ENCODE results near the gene SLC17A2. TPM values are rescaled to one million over a fixed set of nuclear protein-coding genes. Genes with fewer than 3 reads are reported as not detected.

The SLC17A2 gene
- total and polyA plus RNA-seq, 12 donors: not detected

GRCh38 chr6:25875563-25875905, 55.0 kb downstream of the SLC17A2 start:
- Histone ChIP-seq H3K36me3 (no peaks in the 10 kb centered on the region), H3K4me3 (no peak overlapping the region), H3K9me3 (no peaks in the 10 kb centered on the region), H3K27ac (no peak overlapping the region), H3K4me1 (no peaks in the 10 kb centered on the region), H3K27me3 (peaks cover 0 to 17% (median 0%) of the 10 kb centered on the region in 7 donors)
- ATAC-seq (no peak), DNase-seq (no peak)
- intact Hi-C loops (cut with DNase I): no loop called here
- TF ChIP-seq CTCF (IDR thresholded peaks at IDR 0.05): no peak
- 73 to 78% methylated on average over 3 of the region's 3 CpGs for WGBS, 2 donors

GRCh38 chr6:25874822-25875562, 55.5 kb downstream of the SLC17A2 start:
- no peak for TF ChIP-seq CTCF (IDR thresholded peaks at IDR 0.05)
- 87 to 89% methylated on average over 3 of the region's 3 CpGs for WGBS, 2 donors
- H3K4me3 ChIP-seq: no peak overlapping the region
- no peak overlapping the region for H3K27ac ChIP-seq
- DNase-seq: no peak
- ATAC-seq: no peak
- H3K36me3 ChIP-seq: no peaks in the 10 kb centered on the region
- no peaks in the 10 kb centered on the region for H3K4me1 ChIP-seq
- H3K27me3 ChIP-seq: peaks cover 0 to 14% (median 0%) of the 10 kb centered on the region in 7 donors
- H3K9me3 ChIP-seq: no peaks in the 10 kb centered on the region
- intact Hi-C loops (cut with DNase I): no loop called here

- Histone ChIP-seq H3K4me1 (no peaks in the 10 kb centered on the region), H3K27ac (no peak within 1 kb of the TSS), H3K36me3 (no peaks in the 10 kb centered on the region), H3K27me3 (peaks cover 0 to 14% (median 0%) of the 10 kb centered on the region in 7 donors), H3K4me3 (no peak within 1 kb of the TSS), H3K9me3 (no peaks in the 10 kb centered on the region)
- no peak for TF ChIP-seq CTCF (IDR thresholded peaks at IDR 0.05)
- no peak for ATAC-seq
- DNase-seq: no peak
- intact Hi-C loops (cut with DNase I): no loop called here
- WGBS, 2 donors: 94% methylated on average over 3 of the region's 3 CpGs
Measured at GRCh38 chr6:25874118-25874517, 56.4 kb downstream of the SLC17A2 start, which contains the start of gene SLC17A3. Gene SLC17A3, minus strand, starts transcription at chr6:25874243. Its CDS starts 5,856 bp downstream, at chr6:25868387.

- no peak for DNase-seq
- peaks cover 0 to 14% (median 0%) of the 10 kb centered on the region in 7 donors for H3K27me3 ChIP-seq
- no peak overlapping the region for H3K4me3 ChIP-seq
- no peak for TF ChIP-seq CTCF (IDR thresholded peaks at IDR 0.05)
- intact Hi-C loops (cut with DNase I): no loop called here
- no peaks in the 10 kb centered on the region for H3K9me3 ChIP-seq
- H3K27ac ChIP-seq: no peak overlapping the region
- 97 to 98% methylated on average over 1 of the region's 1 CpG for WGBS, 2 donors
- no peaks in the 10 kb centered on the region for H3K4me1 ChIP-seq
- H3K36me3 ChIP-seq: no peaks in the 10 kb centered on the region
- no peak for ATAC-seq
Measured at GRCh38 chr6:25872814-25873213, 57.7 kb downstream of the SLC17A2 start.
